K562 (cell line): ENCODE measurements around the gene ZNF296. TPM values are rescaled to one million over a fixed set of nuclear protein-coding genes. Genes with fewer than 3 reads are reported as not detected.
A peak's percentile ranks its signal among the peaks of the same experiment; 100 is the strongest.

Experiments
- ATF3 ChIP-seq, 2 experiments: fragments of 450-650 bp in 1 of 2; sonication (generic) in 1 of 2; formaldehyde crosslinking in 1 of 2; IDR thresholded peaks in 1 of 2; conservative IDR thresholded peaks in 1 of 2; 2 replicates each; pipeline versions ENCODE4 v1.6.1 to v1.8.1; 2016 to 2023; ENCODE audit warnings: mild to moderate bottlenecking in 2 of 2, moderate library complexity in 2 of 2, inconsistent platforms in 1 of 2, missing genetic modification reagents in 1 of 2
- FOSL1 ChIP-seq: fragments of 200-800 bp; sonication (Bioruptor generic); conservative IDR thresholded peaks from 2 replicates; pipeline ENCODE4 v1.6.1; 2016; ENCODE audit warnings: missing genetic modification characterization, missing compliant biosample characterization
- MGA ChIP-seq: fragments of 450-650 bp; IDR thresholded peaks from 2 replicates; pipeline ENCODE4 v1.6.1; 2016; ENCODE audit warnings: mild to moderate bottlenecking, moderate library complexity
- MLX ChIP-seq, 2 experiments: fragments of 450-650 bp in 1 of 2; sonication (generic) in 1 of 2; formaldehyde crosslinking; conservative IDR thresholded peaks; 2 replicates each; pipeline versions ENCODE4 v1.4.0 to v1.8.1; 2020 to 2022; ENCODE audit warnings: mild to moderate bottlenecking in 1 of 2, missing genetic modification reagents in 1 of 2
- NCOA4 ChIP-seq: fragments of 450-650 bp; IDR thresholded peaks from 2 replicates; pipeline ENCODE4 v1.6.1; 2018; ENCODE audit warnings: mild to moderate bottlenecking; ENCODE audit not compliant: partially characterized antibody
- NRF1 ChIP-seq, 2 experiments: fragments of 450-650 bp; IDR thresholded peaks in 1 of 2; conservative IDR thresholded peaks in 1 of 2; 2 replicates each; pipeline ENCODE4 v1.6.1; 2014; ENCODE audit warnings: mild to moderate bottlenecking in 2 of 2
- POLR2G ChIP-seq: fragments of 200-400 bp; formaldehyde crosslinking; IDR thresholded peaks from 2 replicates; pipeline ENCODE4 v1.6.1; 2017; ENCODE audit warnings: low read depth, mild to moderate bottlenecking, antibody characterized with exemption, low read length, moderate library complexity
- POLR3A ChIP-seq: IDR thresholded peaks from 2 replicates; pipeline ENCODE4 v1.6.1; 2011; ENCODE audit warnings: borderline replicate concordance, mild to moderate bottlenecking, moderate library complexity; ENCODE audit not compliant: insufficient read length, insufficient read depth; ENCODE audit errors: extremely low read depth
- RBM25 ChIP-seq: fragments of 200-400 bp; formaldehyde crosslinking; IDR thresholded peaks from 2 replicates; pipeline ENCODE4 v1.6.1; 2018; ENCODE audit warnings: low read length, low read depth, moderate library complexity; ENCODE audit not compliant: severe bottlenecking
- ZNF197 ChIP-seq: fragments of 200-800 bp; sonication (Bioruptor generic); IDR thresholded peaks from 2 replicates; pipeline ENCODE4 v1.6.1; 2016; ENCODE audit warnings: low read depth, missing genetic modification characterization, missing compliant biosample characterization
- ZNF282 ChIP-seq: sonication (generic); formaldehyde crosslinking; IDR thresholded peaks from 2 replicates; pipeline ENCODE4 v1.8.1; 2023; ENCODE audit warnings: missing genetic modification reagents
- ZNF644 ChIP-seq: fragments of 200-800 bp; sonication (Bioruptor generic); IDR thresholded peaks from 2 replicates; pipeline ENCODE4 v1.6.1; 2016; ENCODE audit warnings: low read depth, missing genetic modification characterization, missing compliant biosample characterization
- polyA plus RNA-seq, 8 experiments: library from polyadenylated mRNA; depleted of rRNA in 4 of 8; stranded (reverse) in 5 of 8; unstranded in 3 of 8; fragments of >200 nt; fragmentation: Nextera tagmentation in 2 of 8; fragmentation: Illumina TruSeq in 1 of 8; extraction: Ambion mirVana in 2 of 8; extraction: Trizol in 1 of 8; gene quantifications; 2 replicates each; pipeline versions ENCODE4 v1.2.1 to v1.2.3, GENCODE V29; 2011 to 2014; ENCODE audit warnings: inconsistent platforms in 1 of 8, missing spikeins in 1 of 8
- total RNA-seq, 7 experiments: library from RNA; depleted of rRNA in 6 of 7; stranded (reverse); fragments of >200 nt in 6 of 7; fragmentation: Illumina TruSeq in 2 of 7; extraction: Trizol in 2 of 7; gene quantifications; 2 replicates each; pipeline versions ENCODE4 v1.2.1 to v1.2.3, GENCODE V29; 2011 to 2021; ENCODE audit warnings: low replicate concordance in 1 of 7

Gene ZNF296
- total and polyA plus RNA-seq, 9 of the 15 experiments (the other 6 are each of a cell fraction or from before 2014, with no cell fraction given), result 0.03 to 8.8 (median 0.47) TPM; not detected in 1

GRCh38 chr19:45038931-45039893, 37.1 kb downstream of the ZNF296 start, which contains the start of gene CLASRP (continued):
- TF ChIP-seq POLR2G, result peak; percentile 97
- TF ChIP-seq POLR3A, result no peak
- no peak for TF ChIP-seq ZNF197 (CRISPR knock-in tag)
- no peak for TF ChIP-seq FOSL1
- no peak for TF ChIP-seq ZNF282 (CRISPR knock-in tag)
- no peak for TF ChIP-seq MGA
- no peak for TF ChIP-seq RBM25
- no peak for TF ChIP-seq ATF3 (IDR thresholded peaks at IDR 0.05)
- 0 out of 2 replicates have a peak, but pooled peaks have one; percentile 22 for TF ChIP-seq ATF3 (CRISPR knock-in tag; conservative IDR thresholded peaks at IDR 0.05)
- no peak for TF ChIP-seq MLX (CRISPR knock-in tag; conservative IDR thresholded peaks at IDR 0.05)
- TF ChIP-seq ZNF644, result no peak
- peak; percentile 9 for TF ChIP-seq NCOA4
- peak; percentile 85 to 87 for TF ChIP-seq NRF1 (conservative IDR thresholded peaks at IDR 0.05 in 1 of 2, IDR thresholded peaks at IDR 0.05 in 1 of 2)
